ENCODE measurements around the gene CST9L.

DNA sequence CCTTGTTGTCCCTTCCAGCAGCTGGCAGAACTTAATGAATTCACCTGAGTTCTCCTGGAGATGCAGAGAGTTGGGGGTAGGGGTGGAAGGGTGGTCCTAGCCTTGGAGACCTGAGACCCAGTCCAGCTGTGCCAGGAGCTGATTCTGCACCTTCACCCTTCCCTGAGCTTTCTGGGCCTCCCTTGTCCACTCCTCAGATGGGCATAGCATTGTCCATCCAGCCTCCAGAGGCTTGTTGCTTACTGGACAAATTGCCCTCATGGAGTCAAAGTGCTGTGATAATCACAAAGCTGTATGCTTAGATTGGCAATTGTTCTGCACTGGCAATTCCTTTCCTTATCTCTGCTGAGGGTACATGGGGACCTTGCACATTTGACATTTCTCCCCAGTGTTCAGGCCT lies 16.5 kb downstream of the CST9L start:
- TF ChIP-seq CTCF (conservative IDR thresholded peaks at IDR 0.05 in 1 of 2, IDR thresholded peaks at IDR 0.05 in 1 of 2; ENCODE audit: low read depth in 1 of 2, low read length in 2 of 2) (no peak), EZH2 (IDR thresholded peaks at IDR 0.05; ENCODE audit: low read length, missing control alignments) (no peak)
